HG03045 (cell line): ENCODE results near the gene KLF4.

ENCODE experiments used
- ATAC-seq: cut with Tn5 transposase; IDR thresholded peaks from one replicate; pipeline ENCODE4 v1.9.1; 2021; ENCODE audit warnings: mild to moderate bottlenecking, moderate library complexity; ENCODE audit not compliant: unreplicated experiment

Gene KLF4

GRCh38 chr9:107455425-107456135 is 34.0 kb downstream of the KLF4 start:
- ATAC-seq = no peak

GRCh38 chr9:107453479-107453878 is 36.1 kb downstream of the KLF4 start:
- no peak for ATAC-seq

GRCh38 chr9:107447834-107448233 is 41.7 kb downstream of the KLF4 start:
- no peak for ATAC-seq

GRCh38 chr9:107447081-107447480 is 42.5 kb downstream of the KLF4 start:
- ATAC-seq = no peak

- ATAC-seq = no peak
These were observed 43.1 kb downstream of the KLF4 start for GRCh38 chr9:107446491-107446890.

- ATAC-seq = no peak
These were observed 45.8 kb downstream of the KLF4 start for GRCh38 chr9:107443786-107444185.

- no peak for ATAC-seq
These were observed 49.5 kb downstream of the KLF4 start for GRCh38 chr9:107439991-107440456.

- no peak for ATAC-seq
These were observed 51.1 kb downstream of the KLF4 start for GRCh38 chr9:107438211-107439031.

GRCh38 chr9:107437716-107438115 is 51.9 kb downstream of the KLF4 start:
- no peak for ATAC-seq

GRCh38 chr9:107435415-107435814 is 54.2 kb downstream of the KLF4 start:
- ATAC-seq = no peak
